ENCODE results near the gene TNS4. TPM values are rescaled to one million over a fixed set of nuclear protein-coding genes. Genes with fewer than 3 reads are reported as not detected.
A peak's percentile ranks its signal among the peaks of the same experiment; 100 is the strongest.

Gene TNS4
- total and polyA plus RNA-seq, 2 of the 4 experiments (the other 2 are of a cell fraction) = not detected

DNA sequence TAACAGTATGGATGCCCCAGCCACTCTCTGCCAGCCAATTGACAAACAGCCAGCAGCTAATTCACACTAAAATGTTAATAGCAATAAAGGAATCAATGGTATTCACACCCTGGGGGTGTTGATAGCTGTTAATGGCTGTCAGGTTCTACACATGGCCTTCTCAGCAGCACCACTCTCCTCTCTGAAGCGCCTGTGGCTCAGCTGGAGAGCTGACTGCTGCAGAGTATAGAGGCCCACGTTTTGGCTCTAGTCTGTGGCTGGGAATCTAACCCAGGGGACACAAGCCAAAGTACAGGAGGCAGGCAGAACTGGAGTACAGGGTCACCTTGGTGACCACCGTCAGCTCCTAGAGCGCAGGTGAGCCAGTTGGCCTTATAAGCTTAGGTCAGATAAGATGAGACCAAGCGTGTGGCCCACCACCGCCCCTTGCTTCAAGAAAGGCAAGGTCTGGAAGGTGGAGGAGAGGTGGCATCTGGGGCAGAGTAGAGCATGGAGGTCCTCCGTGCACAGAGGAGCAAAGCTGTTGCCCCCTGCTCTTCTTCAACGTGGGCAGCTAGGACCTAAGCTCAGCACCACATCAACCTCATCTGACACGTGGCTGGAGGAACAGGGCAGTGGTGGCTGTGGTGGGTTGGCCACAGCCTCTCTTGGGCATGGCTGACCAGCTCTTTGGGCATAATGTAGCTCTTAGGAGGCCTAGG is 38.4 kb upstream of the TNS4 start:
- POLR2A ChIA-PET (ENCODE audit: unreplicated experiment) = interaction anchor here (0.6 to 1.0 kb wide), 3 partner anchors 14 to 251 kb away, joined by 3 to 11 read pairs (median 5); no protein-coding TSS in a partner anchor

More for the DNA sequence above, 38.4 kb upstream of the TNS4 start:
- H3K4me1 ChIP-seq (ENCODE audit: control insufficient read depth, insufficient read depth, low read length) = peaks cover 44% of the 10 kb centered on the region
- no peaks in the 10 kb centered on the region for H3K27me3 ChIP-seq (ENCODE audit: control insufficient read depth, insufficient read depth, low read length)
- no peak for ATAC-seq (ENCODE audit: low read depth)
- peak overlapping the region; percentile 98; the same call in 2 of the 3 replicates for H2BK15ac ChIP-seq (ENCODE audit: low read depth, low read length)
- H3K36me3 ChIP-seq (ENCODE audit: control insufficient read depth, insufficient read depth, low read length) = no peaks in the 10 kb centered on the region
- peak overlapping the region; percentile 72 for H3K18ac ChIP-seq (ENCODE audit: low read depth, low read length)
- peak overlapping the region; percentile 100 for H2BK120ac ChIP-seq (ENCODE audit: low read depth, low read length)
- peak overlapping the region; percentile 100; the same call in 1 of the 2 replicates for H3K14ac ChIP-seq (replicated peaks; ENCODE audit: low read depth, low read length)
- H2AFZ ChIP-seq (replicated peaks; ENCODE audit: low read length, poor library complexity) = no peak overlapping the region
- H2AK9ac ChIP-seq (replicated peaks; ENCODE audit: low read depth, low read length, poor library complexity) = peak overlapping the region; percentile 31
- intact Hi-C loops (cut with micrococcal nuclease) (no loop called here), dilution Hi-C loops (cut with HindIII; ENCODE audit: low sequenced_read_pairs, unreplicated experiment) (no loop called here), in situ Hi-C loops (cut with MboI; ENCODE audit: low sequenced_read_pairs) (loop anchor here (5.0 kb wide), 1 partner anchor 238 kb away; no protein-coding TSS in a partner anchor)
- peak overlapping the region; percentile 100 for H4K91ac ChIP-seq (ENCODE audit: insufficient read depth, low read depth, low read length)
- H3K23ac ChIP-seq (ENCODE audit: low read depth, low read length) = peak overlapping the region; percentile 39; the same call in 1 of the 2 replicates
- H3K4me3 ChIP-seq (ENCODE audit: insufficient read depth, low read depth, low read length) = no peak overlapping the region
- H3K4me2 ChIP-seq (ENCODE audit: low read depth, low read length) = no peak overlapping the region
- H3K9me1 ChIP-seq (ENCODE audit: insufficient read depth, low read length) = peaks cover 64% of the 10 kb centered on the region
- BruUV-seq (replicated peaks) = no TSS peak
- no peaks in the 10 kb centered on the region for H4K20me1 ChIP-seq (ENCODE audit: insufficient read depth, low read length)
- peak overlapping the region; percentile 54 to 97; a peak in 3 of 4 replicates for H4K8ac ChIP-seq (ENCODE audit: low read depth in 2 of 2, low read length in 2 of 2)
- H2BK20ac ChIP-seq (ENCODE audit: low read depth, low read length) = peak overlapping the region; percentile 100
- peak overlapping the region; percentile 83 for H2BK5ac ChIP-seq (ENCODE audit: low read depth, low read length, poor library complexity, severe bottlenecking)
- no peak overlapping the region for H3K9ac ChIP-seq (ENCODE audit: low read depth, low read length)
- no peak for DNase-seq
- no peak overlapping the region for H3K56ac ChIP-seq (ENCODE audit: extremely low read depth, insufficient read depth, low read length)
- peak overlapping the region; percentile 46 for H4K5ac ChIP-seq (ENCODE audit: low read depth, low read length)
- H3K79me1 ChIP-seq (ENCODE audit: low read depth in 1 of 2, low read length in 2 of 2) = peaks cover 0 to 23% of the 10 kb centered on the region in 2 experiments; a peak in 3 of 4 replicates
- WGBS, 2 experiments (ENCODE audit: extremely low coverage in 2 of 2, insufficient read length in 1 of 2) = 85% methylated on average over 4 of the region's 9 CpGs; no CpG with 5 or more reads in 1 of the 2 experiments
- H3K27ac ChIP-seq (ENCODE audit: insufficient read depth, low read length) = no peak overlapping the region
- H2AK5ac ChIP-seq (ENCODE audit: low read depth, low read length) = peak overlapping the region; percentile 99
- TF ChIP-seq, protein P1, sequence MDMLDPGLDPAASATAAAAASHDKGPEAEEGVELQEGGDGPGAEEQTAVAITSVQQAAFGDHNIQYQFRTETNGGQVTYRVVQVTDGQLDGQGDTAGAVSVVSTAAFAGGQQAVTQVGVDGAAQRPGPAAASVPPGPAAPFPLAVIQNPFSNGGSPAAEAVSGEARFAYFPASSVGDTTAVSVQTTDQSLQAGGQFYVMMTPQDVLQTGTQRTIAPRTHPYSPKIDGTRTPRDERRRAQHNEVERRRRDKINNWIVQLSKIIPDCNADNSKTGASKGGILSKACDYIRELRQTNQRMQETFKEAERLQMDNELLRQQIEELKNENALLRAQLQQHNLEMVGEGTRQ (IDR thresholded peaks at IDR 0.05; ENCODE audit: low read depth, low read length) = no peak
- TF ChIP-seq MAFK (IDR thresholded peaks at IDR 0.05; ENCODE audit: low read depth, low read length) = no peak
- no peak for TF ChIP-seq MXI1 (IDR thresholded peaks at IDR 0.05; ENCODE audit: borderline replicate concordance, low read depth, low read length)
- TF ChIP-seq BHLHE40 (IDR thresholded peaks at IDR 0.05; ENCODE audit: low read depth, low read length) = no peak
- peak overlapping the region; percentile 100 for H3K4ac ChIP-seq (ENCODE audit: low read depth, low read length)
- no peaks in the 10 kb centered on the region for H3K9me3 ChIP-seq (ENCODE audit: control insufficient read depth, insufficient read depth, low read length)
- CTCF ChIA-PET = interaction anchor here (0.6 to 2.5 kb wide), 2 partner anchors 20 to 178 kb away, joined by 8 to 10 read pairs; no protein-coding TSS in a partner anchor
